IMR-90 (cell line): ENCODE results near the gene GOLGA6A.

Experiments used
- FOS ChIP-seq: fragments of 150-350 bp; IDR thresholded peaks from 2 replicates; pipeline ENCODE4 v1.6.1; 2016; ENCODE audit warnings: low read depth, low read length
- SMC3 ChIP-seq: fragments of 150-350 bp; IDR thresholded peaks from 2 replicates; pipeline ENCODE4 v1.6.1; 2016; ENCODE audit warnings: low read depth, mild to moderate bottlenecking, antibody characterized with exemption, low read length, moderate library complexity
- USF2 ChIP-seq: fragments of 150-350 bp; IDR thresholded peaks from 2 replicates; pipeline ENCODE4 v1.6.1; 2017; ENCODE audit warnings: mild to moderate bottlenecking, antibody characterized with exemption, low read length, low read depth
- TF ChIP-seq, protein P1 (sequence below): conservative IDR thresholded peaks from 2 replicates; pipeline ENCODE4 v1.5.1; 2012; ENCODE audit warnings: mild to moderate bottlenecking, low read depth, low read length, improper control_type of control experiment
- TF ChIP-seq, protein P2 (sequence below): fragments of 150-350 bp; IDR thresholded peaks from 2 replicates; pipeline ENCODE4 v1.6.1; 2016; ENCODE audit warnings: low read depth, mild to moderate bottlenecking, low read length, moderate library complexity, borderline replicate concordance

DNA sequence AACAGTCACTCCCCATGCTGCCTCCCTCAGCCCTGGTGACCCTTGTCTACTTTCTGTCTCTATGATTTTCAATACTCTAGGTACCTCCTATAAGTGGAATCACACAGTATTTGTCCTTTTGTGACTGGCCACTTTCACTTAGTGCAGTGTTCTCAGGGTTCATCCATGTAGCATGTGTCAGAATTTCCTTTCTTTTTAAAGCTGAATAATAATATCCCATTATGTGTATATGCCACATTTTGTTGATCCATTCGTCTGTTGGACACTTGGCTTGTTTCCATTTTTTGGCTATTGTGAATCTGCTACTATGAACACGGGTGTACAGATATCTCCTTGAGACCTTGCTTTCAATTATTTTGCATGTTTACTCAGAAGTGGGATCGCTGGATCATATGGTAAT lies 53.7 kb downstream of the GOLGA6A start:
- no peak for TF ChIP-seq FOS
- TF ChIP-seq, protein P1, sequence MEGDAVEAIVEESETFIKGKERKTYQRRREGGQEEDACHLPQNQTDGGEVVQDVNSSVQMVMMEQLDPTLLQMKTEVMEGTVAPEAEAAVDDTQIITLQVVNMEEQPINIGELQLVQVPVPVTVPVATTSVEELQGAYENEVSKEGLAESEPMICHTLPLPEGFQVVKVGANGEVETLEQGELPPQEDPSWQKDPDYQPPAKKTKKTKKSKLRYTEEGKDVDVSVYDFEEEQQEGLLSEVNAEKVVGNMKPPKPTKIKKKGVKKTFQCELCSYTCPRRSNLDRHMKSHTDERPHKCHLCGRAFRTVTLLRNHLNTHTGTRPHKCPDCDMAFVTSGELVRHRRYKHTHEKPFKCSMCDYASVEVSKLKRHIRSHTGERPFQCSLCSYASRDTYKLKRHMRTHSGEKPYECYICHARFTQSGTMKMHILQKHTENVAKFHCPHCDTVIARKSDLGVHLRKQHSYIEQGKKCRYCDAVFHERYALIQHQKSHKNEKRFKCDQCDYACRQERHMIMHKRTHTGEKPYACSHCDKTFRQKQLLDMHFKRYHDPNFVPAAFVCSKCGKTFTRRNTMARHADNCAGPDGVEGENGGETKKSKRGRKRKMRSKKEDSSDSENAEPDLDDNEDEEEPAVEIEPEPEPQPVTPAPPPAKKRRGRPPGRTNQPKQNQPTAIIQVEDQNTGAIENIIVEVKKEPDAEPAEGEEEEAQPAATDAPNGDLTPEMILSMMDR, result no peak
- no peak for TF ChIP-seq SMC3
- no peak for TF ChIP-seq USF2
- TF ChIP-seq, protein P2, sequence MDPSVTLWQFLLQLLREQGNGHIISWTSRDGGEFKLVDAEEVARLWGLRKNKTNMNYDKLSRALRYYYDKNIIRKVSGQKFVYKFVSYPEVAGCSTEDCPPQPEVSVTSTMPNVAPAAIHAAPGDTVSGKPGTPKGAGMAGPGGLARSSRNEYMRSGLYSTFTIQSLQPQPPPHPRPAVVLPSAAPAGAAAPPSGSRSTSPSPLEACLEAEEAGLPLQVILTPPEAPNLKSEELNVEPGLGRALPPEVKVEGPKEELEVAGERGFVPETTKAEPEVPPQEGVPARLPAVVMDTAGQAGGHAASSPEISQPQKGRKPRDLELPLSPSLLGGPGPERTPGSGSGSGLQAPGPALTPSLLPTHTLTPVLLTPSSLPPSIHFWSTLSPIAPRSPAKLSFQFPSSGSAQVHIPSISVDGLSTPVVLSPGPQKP, result no peak
